ENCODE measurements around the gene RMND1.

- TF ChIP-seq POLR2A (IDR thresholded peaks at IDR 0.05; ENCODE audit: low read depth, low read length) (no peak), POLR2AphosphoS5 (IDR thresholded peaks at IDR 0.05; ENCODE audit: low read depth, low read length) (no peak)
Measured at GRCh38 chr6:151413372-151414145, 38.4 kb downstream of the RMND1 start.

All from GM12891 (cell line).